Mesendoderm (in vitro differentiated cells): ENCODE measurements around the gene EDAR.

Experiments used
- DNase-seq: peaks from one replicate; pipeline ENCODE4 v3.0.0; 2013
- H2AK5ac ChIP-seq: 2 replicates; pipeline ENCODE4 v1.6.1; 2013; ENCODE audit warnings: low read length, inconsistent platforms
- H2BK120ac ChIP-seq: 2 replicates; pipeline ENCODE4 v1.6.1; 2013; ENCODE audit warnings: low read depth, mild to moderate bottlenecking, low read length, moderate library complexity, mixed read lengths
- H2BK15ac ChIP-seq: replicated peaks from 2 replicates; pipeline ENCODE4 v1.6.1; 2013; ENCODE audit warnings: low read depth, mild to moderate bottlenecking, moderate library complexity
- H2BK5ac ChIP-seq: 2 replicates; pipeline ENCODE4 v1.6.1; 2013; ENCODE audit warnings: low read length, inconsistent platforms
- H3K18ac ChIP-seq: 2 replicates; pipeline ENCODE4 v1.6.1; 2013; ENCODE audit warnings: mild to moderate bottlenecking, low read length, mixed read lengths
- H3K23ac ChIP-seq: one replicate; pipeline ENCODE4 v1.6.1; 2013; ENCODE audit warnings: low read length
- H3K27ac ChIP-seq: 2 replicates; pipeline ENCODE4 v1.5.1; 2013; ENCODE audit warnings: low read depth, mild to moderate bottlenecking, inconsistent platforms, low read length, moderate library complexity
- H3K27me3 ChIP-seq: 2 replicates; pipeline ENCODE4 v1.6.1; 2013; ENCODE audit warnings: low read length, control low read depth, mild to moderate bottlenecking, inconsistent platforms; ENCODE audit not compliant: insufficient read depth, poor library complexity
- H3K36me3 ChIP-seq: 2 replicates; pipeline ENCODE4 v1.6.1; 2013; ENCODE audit warnings: low read length, inconsistent platforms; ENCODE audit not compliant: control insufficient read depth, insufficient read depth
- H3K4ac ChIP-seq: one replicate; pipeline ENCODE4 v1.6.1; 2013; ENCODE audit warnings: low read depth, mild to moderate bottlenecking, low read length, moderate library complexity
- H3K4me1 ChIP-seq: 2 replicates; pipeline ENCODE4 v1.6.1; 2013; ENCODE audit warnings: low read depth, low read length, inconsistent platforms; ENCODE audit not compliant: control insufficient read depth
- H3K4me2 ChIP-seq: 2 replicates; pipeline ENCODE4 v1.6.1; 2013; ENCODE audit warnings: low read length
- H3K4me3 ChIP-seq: 2 replicates; pipeline ENCODE4 v1.5.1; 2013; ENCODE audit warnings: mild to moderate bottlenecking, low read length
- H3K56ac ChIP-seq: one replicate; pipeline ENCODE4 v1.6.1; 2013; ENCODE audit warnings: low read length
- H3K79me1 ChIP-seq: 2 replicates; pipeline ENCODE4 v1.6.1; 2013; ENCODE audit warnings: low read length, inconsistent platforms
- H3K79me2 ChIP-seq: 2 replicates; pipeline ENCODE4 v1.6.1; 2013; ENCODE audit warnings: mild to moderate bottlenecking, low read length; ENCODE audit not compliant: control insufficient read depth, insufficient read depth
- H3K9ac ChIP-seq: 2 replicates; pipeline ENCODE4 v1.6.1; 2013; ENCODE audit warnings: low read length, inconsistent platforms
- H4K5ac ChIP-seq: one replicate; pipeline ENCODE4 v1.6.1; 2013; ENCODE audit warnings: low read length
- H4K8ac ChIP-seq: one replicate; pipeline ENCODE4 v1.6.1; 2013; ENCODE audit warnings: low read depth, mild to moderate bottlenecking, control low read depth, low read length, moderate library complexity
- WGBS: extraction: QIAGEN DNeasy Blood & Tissue Kit; methylation state at CpG from one replicate; pipeline ENCODE4 v1.1.7; 2013; ENCODE audit warnings: low lambda C conversion rate, missing lambda C conversion rate; ENCODE audit not compliant: insufficient coverage; ENCODE audit errors: extremely low coverage; 5-methylcytosine and 5-hydroxymethylcytosine counted together

Gene EDAR

GRCh38 chr2:108983610-108984009, 5.4 kb downstream of the EDAR start:
- Histone ChIP-seq H4K8ac (no peak overlapping the region), H3K56ac (no peak overlapping the region), H3K9ac (no peak overlapping the region), H3K4ac (no peak overlapping the region), H3K4me1 (peaks cover 1% of the 10 kb centered on the region), H4K5ac (no peak overlapping the region), H3K79me1 (no peaks in the 10 kb centered on the region), H3K4me3 (no peak overlapping the region), H2BK15ac (no peak overlapping the region), H3K36me3 (no peaks in the 10 kb centered on the region), H2BK5ac (no peak overlapping the region), H3K27ac (no peak overlapping the region), H3K18ac (no peak overlapping the region), H3K23ac (no peak overlapping the region), H3K27me3 (no peaks in the 10 kb centered on the region), H3K4me2 (no peak overlapping the region), H2AK5ac (no peak overlapping the region), H2BK120ac (no peak overlapping the region), H3K79me2 (no peaks in the 10 kb centered on the region)
- no CpG with 5 or more reads among the region's 13 CpGs for WGBS
- DNase-seq: no peak

- Histone ChIP-seq H3K4ac (no peak overlapping the region), H3K18ac (no peak overlapping the region), H3K79me1 (no peaks in the 10 kb centered on the region), H3K23ac (no peak overlapping the region), H3K36me3 (no peaks in the 10 kb centered on the region), H3K56ac (no peak overlapping the region), H2BK5ac (no peak overlapping the region), H3K79me2 (no peaks in the 10 kb centered on the region), H2AK5ac (no peak overlapping the region), H3K4me2 (no peak overlapping the region), H3K9ac (no peak overlapping the region), H3K27me3 (no peaks in the 10 kb centered on the region), H4K5ac (no peak overlapping the region), H4K8ac (no peak overlapping the region), H3K4me1 (peaks cover 3% of the 10 kb centered on the region), H2BK120ac (no peak overlapping the region), H3K27ac (no peak overlapping the region), H3K4me3 (no peak overlapping the region), H2BK15ac (no peak overlapping the region)
- no peak for DNase-seq
- WGBS: no CpG with 5 or more reads among the region's 3 CpGs
Observed at GRCh38 chr2:108983061-108983460, 6.0 kb downstream of the EDAR start.

GRCh38 chr2:108982259-108982679, 6.8 kb downstream of the EDAR start:
- H3K79me2 ChIP-seq: no peaks in the 10 kb centered on the region
- no peak overlapping the region for H3K4me2 ChIP-seq
- H3K23ac ChIP-seq: no peak overlapping the region
- no peaks in the 10 kb centered on the region for H3K27me3 ChIP-seq
- H3K4me3 ChIP-seq: no peak overlapping the region
- H2AK5ac ChIP-seq: no peak overlapping the region
- no peaks in the 10 kb centered on the region for H3K79me1 ChIP-seq
- no peak overlapping the region for H2BK5ac ChIP-seq
- WGBS: no CpG with 5 or more reads among the region's 4 CpGs
- H2BK15ac ChIP-seq: no peak overlapping the region
- no peak overlapping the region for H4K5ac ChIP-seq
- DNase-seq: no peak
- no peaks in the 10 kb centered on the region for H3K36me3 ChIP-seq
- H3K9ac ChIP-seq: no peak overlapping the region
- H3K27ac ChIP-seq: no peak overlapping the region
- H3K4ac ChIP-seq: no peak overlapping the region
- no peak overlapping the region for H4K8ac ChIP-seq
- H2BK120ac ChIP-seq: no peak overlapping the region
- H3K56ac ChIP-seq: no peak overlapping the region
- peaks cover 3% of the 10 kb centered on the region for H3K4me1 ChIP-seq
- H3K18ac ChIP-seq: no peak overlapping the region

GRCh38 chr2:108981846-108982245, 7.2 kb downstream of the EDAR start:
- Histone ChIP-seq H3K18ac (no peak overlapping the region), H2AK5ac (no peak overlapping the region), H3K4me1 (peaks cover 3% of the 10 kb centered on the region), H4K5ac (no peak overlapping the region), H3K56ac (no peak overlapping the region), H3K4me3 (no peak overlapping the region), H3K23ac (no peak overlapping the region), H3K36me3 (no peaks in the 10 kb centered on the region), H2BK15ac (no peak overlapping the region), H4K8ac (no peak overlapping the region), H2BK5ac (no peak overlapping the region), H3K4me2 (no peak overlapping the region), H3K4ac (no peak overlapping the region), H3K27me3 (no peaks in the 10 kb centered on the region), H2BK120ac (no peak overlapping the region), H3K79me2 (no peaks in the 10 kb centered on the region), H3K79me1 (no peaks in the 10 kb centered on the region), H3K9ac (no peak overlapping the region), H3K27ac (no peak overlapping the region)
- no CpG with 5 or more reads among the region's 7 CpGs for WGBS
- no peak for DNase-seq

GRCh38 chr2:108980076-108980475, 8.9 kb downstream of the EDAR start:
- Histone ChIP-seq H2BK120ac (no peak overlapping the region), H2BK15ac (no peak overlapping the region), H3K4me2 (no peak overlapping the region), H3K9ac (no peak overlapping the region), H3K4ac (no peak overlapping the region), H3K18ac (no peak overlapping the region), H4K5ac (no peak overlapping the region), H3K79me2 (no peaks in the 10 kb centered on the region), H3K23ac (no peak overlapping the region), H3K79me1 (no peaks in the 10 kb centered on the region), H3K27me3 (no peaks in the 10 kb centered on the region), H3K4me1 (peaks cover 3% of the 10 kb centered on the region), H3K27ac (no peak overlapping the region), H3K4me3 (no peak overlapping the region), H3K56ac (no peak overlapping the region), H2AK5ac (no peak overlapping the region), H2BK5ac (no peak overlapping the region), H4K8ac (no peak overlapping the region), H3K36me3 (no peaks in the 10 kb centered on the region)
- no peak for DNase-seq
- WGBS: no CpG with 5 or more reads among the region's 6 CpGs

- Histone ChIP-seq H3K23ac (no peak overlapping the region), H3K4me1 (peaks cover 3% of the 10 kb centered on the region), H3K56ac (no peak overlapping the region), H2BK5ac (no peak overlapping the region), H3K27me3 (no peaks in the 10 kb centered on the region), H4K5ac (no peak overlapping the region), H2BK15ac (no peak overlapping the region), H3K27ac (no peak overlapping the region), H3K79me1 (no peaks in the 10 kb centered on the region), H3K4me2 (no peak overlapping the region), H4K8ac (no peak overlapping the region), H2AK5ac (no peak overlapping the region), H3K9ac (no peak overlapping the region), H3K18ac (no peak overlapping the region), H3K36me3 (no peaks in the 10 kb centered on the region), H2BK120ac (no peak overlapping the region), H3K4me3 (no peak overlapping the region), H3K79me2 (no peaks in the 10 kb centered on the region), H3K4ac (no peak overlapping the region)
- no peak for DNase-seq
- no CpG with 5 or more reads among the region's 3 CpGs for WGBS
Observed at GRCh38 chr2:108979461-108979860, 9.6 kb downstream of the EDAR start.
